ENCODE measurements around the gene ZNF444. TPM values are rescaled to one million over a fixed set of nuclear protein-coding genes. Genes with fewer than 3 reads are reported as not detected.
"Not testable (repeated sequence)": the region's sequence is repeated elsewhere in the genome, so short reads cannot be mapped to it uniquely, and the experiment has no call there.

The ZNF444 gene
- 24.5 TPM for polyA plus RNA-seq (ENCODE audit: insufficient read length)

GRCh38 chr19:56140583-56141416 is at the start of gene ZNF444:
Gene ZNF444, plus strand, starts transcription at chr19:56141287. Its CDS starts 5,625 bp downstream, at chr19:56146912.
- DNase-seq: peak; percentile 98

GRCh38 chr19:56091751-56092546 is 49.1 kb upstream of the ZNF444 start:
- no peak for DNase-seq

- no peak for DNase-seq
Observed at GRCh38 chr19:56092685-56093631, 48.1 kb upstream of the ZNF444 start.

DNA sequence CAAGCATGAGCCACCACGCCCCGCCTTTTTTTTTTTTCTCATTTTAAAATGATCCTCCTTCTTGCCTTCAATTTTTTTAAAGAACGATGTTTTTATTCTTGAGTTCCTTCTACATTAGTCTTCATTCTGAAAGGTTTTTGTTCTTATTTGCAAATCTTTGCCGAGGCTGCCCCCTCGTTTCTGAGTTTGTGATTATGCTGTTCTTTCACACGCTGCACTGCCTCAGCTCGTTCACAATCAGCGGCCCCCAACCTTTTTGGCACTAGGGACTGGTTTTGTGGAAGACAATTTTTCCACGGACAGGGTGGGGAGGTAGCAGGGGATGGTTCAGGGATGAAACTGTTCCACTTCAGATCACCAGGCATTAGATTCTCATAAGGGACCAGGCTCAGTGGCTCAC is 46.6 kb upstream of the ZNF444 start:
- no peak for DNase-seq

- no peak for DNase-seq
Observed at GRCh38 chr19:56096665-56097064, 44.4 kb upstream of the ZNF444 start.

DNA sequence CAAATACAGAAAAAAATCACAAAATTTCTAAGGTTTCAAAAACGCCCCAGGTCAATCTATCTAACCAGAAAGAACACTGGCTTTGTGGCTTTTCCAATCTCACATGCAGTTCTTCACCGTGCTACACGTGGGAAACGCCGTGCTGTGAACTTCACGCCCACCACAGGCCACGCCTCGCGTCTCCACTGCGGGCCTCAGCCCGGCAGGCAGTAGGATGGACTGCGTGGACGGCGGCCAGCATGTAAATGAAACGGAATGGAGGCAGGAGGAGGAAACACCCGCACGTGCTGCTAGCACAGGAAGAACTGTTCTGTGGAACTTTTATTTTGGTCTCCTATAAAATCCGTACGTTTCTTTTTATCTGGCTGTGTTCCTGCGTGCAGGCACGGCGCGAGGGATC is 43.8 kb upstream of the ZNF444 start:
- no peak for DNase-seq

- no peak for DNase-seq
Observed at GRCh38 chr19:56097776-56098175, 43.3 kb upstream of the ZNF444 start.

- DNase-seq: not testable (repeated sequence)
Observed at GRCh38 chr19:56098237-56098636, 42.9 kb upstream of the ZNF444 start.

- no peak for DNase-seq
Observed at GRCh38 chr19:56098731-56099568, 42.1 kb upstream of the ZNF444 start.

- no peak for DNase-seq
Observed at GRCh38 chr19:56099638-56100539, 41.2 kb upstream of the ZNF444 start.

DNA sequence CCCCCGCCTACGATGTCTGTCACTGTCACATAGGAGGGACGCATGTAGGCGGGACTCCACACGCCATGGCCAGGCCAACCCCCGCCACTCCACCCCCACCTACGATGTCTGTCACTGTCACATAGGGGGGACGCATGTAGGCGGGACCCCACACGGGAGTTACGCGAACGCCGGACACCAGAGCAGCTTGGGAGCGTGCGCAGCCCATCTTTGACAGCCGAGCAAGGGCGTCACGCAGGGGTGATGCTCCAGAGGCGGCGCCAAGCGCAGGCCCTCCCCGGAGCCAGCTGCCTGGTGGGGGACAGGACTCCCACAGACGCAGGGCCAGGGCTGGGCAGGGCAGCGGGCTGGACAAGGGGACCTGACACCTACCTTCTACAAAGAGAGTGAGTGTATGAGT is 40.0 kb upstream of the ZNF444 start:
- DNase-seq: no peak

- DNase-seq: no peak
Observed at GRCh38 chr19:56101746-56102535, 39.1 kb upstream of the ZNF444 start.

- DNase-seq: no peak
Observed at GRCh38 chr19:56103027-56103614, 38.0 kb upstream of the ZNF444 start.

DNA sequence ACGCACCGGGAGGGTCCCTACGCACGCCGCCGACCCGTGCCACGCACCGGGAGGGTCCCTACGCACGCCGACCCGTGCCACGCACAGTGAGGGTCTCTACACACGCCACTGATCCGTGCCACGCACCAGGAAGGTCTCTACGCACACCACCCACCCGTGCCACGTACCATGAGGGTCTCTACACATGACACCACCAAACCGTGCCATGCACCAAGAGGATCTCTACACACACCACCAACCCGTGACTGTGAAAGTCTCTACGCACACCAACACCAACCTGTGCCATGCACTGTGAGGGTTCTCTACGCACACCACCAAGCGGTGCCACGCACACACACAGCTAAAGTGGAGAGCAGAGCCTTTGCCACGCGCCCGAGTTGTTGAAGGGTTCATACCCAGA is 36.7 kb upstream of the ZNF444 start:
- no peak for DNase-seq

GRCh38 chr19:56105090-56105701 is 35.9 kb upstream of the ZNF444 start:
- DNase-seq: no peak

GRCh38 chr19:56105831-56106396 is 35.2 kb upstream of the ZNF444 start:
- not testable (repeated sequence) for DNase-seq

- no peak for DNase-seq
Observed at GRCh38 chr19:56106397-56106849, 34.7 kb upstream of the ZNF444 start.

DNA sequence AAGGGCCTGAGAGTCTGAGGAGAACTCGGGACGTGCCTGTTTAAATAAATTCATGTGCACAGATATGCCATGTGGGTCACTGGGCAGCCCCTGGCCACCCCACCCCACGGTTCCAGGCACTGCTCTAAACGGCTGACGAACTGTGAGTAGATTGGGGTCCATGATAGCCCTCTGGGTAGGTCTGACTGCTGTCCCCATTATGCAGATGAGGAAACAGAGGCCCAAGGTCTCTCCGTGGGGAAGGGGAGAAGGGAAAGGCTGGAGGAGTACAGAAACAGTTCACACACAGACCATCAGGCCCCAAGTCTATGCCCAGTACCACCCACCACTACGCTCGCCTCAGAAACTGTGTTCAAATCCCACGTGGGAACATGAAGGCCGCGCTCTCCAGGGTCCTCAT is 34.1 kb upstream of the ZNF444 start:
- DNase-seq: no peak

Data from hindlimb muscle (tissue), 1 donor.